Hematopoietic multipotent progenitor cell treated with erythropoietin and hydrocortisone succinate and interleukin-3 and kit ligand, for 6 days (in vitro differentiated cells): Measurements from ENCODE around the gene GRN.
"Not testable (repeated sequence)": the region's sequence is repeated elsewhere in the genome, so short reads cannot be mapped to it uniquely, and the experiment has no call there.

Experiments used
- DNase-seq: peaks from one replicate; pipeline ENCODE4 v3.0.0-alpha.2; 2015

GRN gene

GRCh38 chr17:44383861-44384260 lies 38.8 kb downstream of the GRN start:
- no peak for DNase-seq

- no peak for DNase-seq
These were observed 39.2 kb downstream of the GRN start for GRCh38 chr17:44384281-44384822.

DNA sequence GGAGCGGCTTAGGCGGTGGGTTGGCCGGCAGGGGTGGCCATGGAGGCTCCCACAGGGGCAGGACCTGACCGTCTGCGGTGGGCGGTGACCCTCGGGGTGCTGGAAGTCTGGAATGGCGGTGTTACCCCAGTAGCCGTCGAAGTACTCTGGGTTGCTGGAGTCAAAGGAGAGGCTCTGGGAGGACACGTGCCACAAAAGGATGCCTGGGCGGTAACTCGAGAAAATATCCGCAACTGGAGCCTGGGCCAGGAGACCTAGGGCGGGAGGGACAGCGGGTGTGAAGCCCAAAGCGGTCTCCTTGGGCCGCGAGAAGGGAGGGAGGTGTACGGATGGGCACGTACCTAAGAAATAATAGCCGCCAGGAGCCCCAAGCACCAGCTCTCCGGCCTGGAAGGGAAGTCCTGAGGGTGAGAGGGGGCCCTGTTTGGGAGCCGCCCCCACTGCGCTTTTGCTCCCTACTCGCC lies 39.8 kb downstream of the GRN start:
- DNase-seq = no peak

DNA sequence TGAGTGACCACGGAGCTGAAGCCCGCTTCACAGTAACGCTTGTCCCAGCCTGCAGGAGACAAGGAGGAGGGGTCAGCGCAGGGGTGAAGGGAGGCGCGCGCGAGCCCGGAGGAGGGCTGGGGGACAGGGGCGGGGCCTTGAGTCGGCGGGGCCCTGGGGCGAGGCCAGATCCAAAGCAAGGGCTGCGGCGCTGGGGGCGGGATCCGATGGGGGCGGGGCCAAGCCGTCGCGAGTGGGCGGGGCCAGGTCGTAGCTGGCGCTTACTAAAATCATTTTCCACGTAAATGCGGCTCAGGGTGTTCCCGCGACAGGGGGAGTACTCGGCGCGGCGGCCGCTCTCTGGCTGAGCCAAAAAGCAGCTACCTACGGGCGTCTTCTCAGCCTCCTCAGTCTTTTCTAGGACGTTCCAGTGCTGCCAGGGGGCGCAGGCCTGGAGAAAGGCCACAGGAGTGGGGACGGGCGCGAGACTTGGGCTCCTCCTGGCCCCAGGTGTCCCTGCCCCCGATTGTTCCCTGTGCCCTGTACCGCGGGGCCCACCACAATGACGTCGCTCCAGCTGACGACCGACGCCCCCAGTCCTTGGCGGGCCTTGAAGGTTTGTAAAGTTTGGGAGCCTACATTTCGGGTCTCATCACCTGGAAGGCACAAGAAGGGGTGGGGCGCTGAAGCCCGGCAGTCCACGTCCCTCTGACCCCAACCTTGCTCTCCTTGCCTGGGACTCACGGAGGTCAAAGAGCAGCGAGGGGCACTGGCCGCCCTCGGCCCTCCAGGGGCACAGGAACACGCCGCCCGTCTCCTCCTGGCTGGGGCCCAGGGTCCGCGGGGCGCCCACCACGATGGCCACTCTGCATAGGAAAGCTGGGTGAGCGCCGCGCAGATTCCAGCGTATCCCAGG lies 40.4 kb downstream of the GRN start:
- DNase-seq = peak; percentile 95

- DNase-seq = peak; percentile 48
These were observed 41.1 kb downstream of the GRN start for GRCh38 chr17:44386182-44386525.

DNA sequence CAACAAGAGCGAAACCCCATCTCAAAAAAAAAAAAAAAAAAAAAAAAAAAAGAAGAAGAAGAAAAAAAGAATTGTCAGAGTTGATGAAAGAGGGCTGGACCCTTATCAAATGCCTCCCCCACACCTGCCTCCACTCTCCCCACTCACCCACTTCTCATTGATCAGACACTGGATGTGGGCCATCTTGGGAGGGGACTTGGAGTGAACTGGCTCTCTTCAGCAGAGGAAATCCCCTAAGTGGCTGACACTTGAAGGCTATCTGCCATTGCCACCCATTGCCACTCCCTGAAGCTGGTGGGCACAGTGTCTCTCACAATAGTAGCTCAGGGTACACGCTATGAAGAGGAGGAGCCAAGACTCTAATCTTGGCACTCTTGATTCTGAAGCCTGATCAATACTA lies 42.7 kb downstream of the GRN start:
- peak; percentile 86 for DNase-seq

DNA sequence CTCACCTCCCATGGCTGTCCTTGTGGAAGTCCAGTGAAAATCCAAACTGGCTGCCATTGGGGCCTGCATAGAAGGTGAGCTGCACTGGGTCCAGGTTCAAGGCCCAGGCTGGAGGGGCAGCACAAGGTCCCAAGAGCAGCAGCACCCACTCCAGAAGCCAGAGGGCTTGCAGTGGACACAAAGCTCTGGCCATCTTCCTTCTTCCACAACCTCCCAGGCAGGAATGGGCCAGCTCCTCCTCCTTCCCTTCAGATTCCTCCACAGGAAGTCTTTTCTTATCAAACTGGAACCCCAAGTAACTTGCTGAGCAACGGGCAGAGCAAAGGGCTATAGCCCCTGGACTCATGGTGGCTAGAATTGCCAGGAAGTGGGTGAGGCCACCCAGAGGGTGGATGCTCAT lies 44.2 kb downstream of the GRN start, which contains the start of gene ITGA2B:
Gene ITGA2B, minus strand, starts transcription at position 369 of the 400 bp plus-strand sequence. Its CDS starts 176 bp downstream, at position 193.
- DNase-seq = no peak

DNA sequence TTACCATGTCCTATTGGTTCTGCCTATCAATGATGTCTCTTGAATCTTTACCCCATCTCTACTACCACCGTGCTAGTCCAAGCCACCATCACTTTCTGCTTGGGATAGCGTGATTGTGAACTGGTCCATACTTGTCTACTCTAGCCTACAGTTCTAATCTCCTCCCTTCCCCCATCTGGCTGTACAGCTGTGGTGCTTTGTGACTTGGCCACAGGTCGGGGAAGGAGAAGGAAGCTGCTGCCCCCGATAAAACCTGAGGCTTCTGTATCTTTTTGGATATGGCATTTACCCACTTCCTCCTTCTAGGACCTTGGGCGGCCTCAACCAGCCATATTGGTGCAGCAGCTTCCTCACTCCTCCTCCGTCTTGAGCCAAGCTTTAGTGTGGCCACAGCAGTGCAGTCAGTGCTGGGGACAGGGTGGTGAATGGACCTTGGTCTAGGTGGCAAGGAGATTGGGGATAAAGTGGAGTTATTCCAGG lies 44.7 kb downstream of the GRN start:
- DNase-seq = peak; percentile 98

GRCh38 chr17:44390250-44390870 lies 45.3 kb downstream of the GRN start:
- DNase-seq = peak; percentile 59

GRCh38 chr17:44394112-44394511 lies 49.0 kb downstream of the GRN start:
- DNase-seq = not testable (repeated sequence)

- DNase-seq = no peak
These were observed 49.7 kb downstream of the GRN start for GRCh38 chr17:44394833-44395232.

DNA sequence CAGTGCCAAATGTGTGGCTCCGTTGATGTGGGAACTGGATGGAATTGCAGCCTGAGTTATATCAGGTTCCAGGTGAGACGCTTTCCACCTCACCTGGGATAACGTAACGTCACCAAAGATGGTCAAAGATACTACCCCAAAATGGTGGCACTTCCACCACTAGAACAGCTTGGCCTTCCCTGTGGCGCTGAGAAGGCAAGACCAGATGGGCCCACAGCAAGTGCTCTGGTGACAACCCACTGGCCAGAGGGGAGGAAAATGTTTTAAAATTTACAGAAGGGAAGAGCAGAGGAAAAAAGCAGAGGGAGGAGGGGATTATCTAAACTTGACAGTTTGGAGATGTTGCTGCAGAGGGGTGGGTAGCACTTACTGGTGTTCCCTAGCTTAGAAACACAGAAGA lies 51.8 kb downstream of the GRN start:
- no peak for DNase-seq

DNA sequence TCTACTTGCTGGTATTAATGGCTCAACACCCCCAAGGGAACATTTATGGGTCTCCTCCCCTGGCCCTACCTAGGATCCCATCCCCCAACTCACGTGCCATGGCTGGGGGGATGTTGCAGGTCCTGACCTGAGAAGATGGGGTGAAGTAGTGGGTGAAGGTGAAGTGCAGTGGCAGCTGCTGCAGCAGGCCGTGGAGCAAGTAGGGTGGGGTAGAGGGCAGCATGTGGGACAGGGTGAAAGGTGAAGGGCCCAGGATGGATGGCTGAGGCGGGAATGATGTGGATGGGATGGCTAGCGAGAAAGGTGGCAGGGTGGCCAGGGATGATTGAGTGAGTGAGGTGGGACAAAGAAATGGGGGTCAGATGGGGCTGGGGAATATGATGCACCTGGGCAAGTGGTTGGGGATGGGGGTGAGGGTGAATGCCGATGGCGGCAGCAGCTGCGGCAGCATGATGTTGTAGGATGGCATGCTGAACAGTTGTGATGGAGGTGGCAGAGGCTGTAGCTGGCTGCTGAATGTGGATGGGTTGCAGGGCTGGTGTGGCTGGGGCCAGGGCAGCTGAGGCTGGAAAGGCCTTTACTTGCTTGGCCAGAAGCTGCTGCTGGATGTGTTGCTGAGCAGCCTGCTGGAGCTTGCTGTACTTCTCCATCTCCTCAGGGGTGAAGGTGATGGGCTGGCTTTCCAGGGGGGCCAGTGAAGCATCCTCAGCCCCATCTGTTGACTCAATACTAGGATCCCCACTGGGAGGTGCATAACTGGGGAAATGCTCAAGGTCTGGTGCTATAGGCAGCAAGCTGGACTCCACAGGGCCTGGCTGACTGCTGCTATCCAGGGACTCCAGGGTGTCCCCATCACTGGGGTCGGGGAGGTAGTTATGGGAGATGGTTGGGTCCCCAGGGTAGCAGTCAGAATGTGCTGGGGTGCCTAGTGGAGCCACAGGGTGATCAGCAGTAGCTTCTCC lies 52.7 kb downstream of the GRN start:
- no peak for DNase-seq

DNA sequence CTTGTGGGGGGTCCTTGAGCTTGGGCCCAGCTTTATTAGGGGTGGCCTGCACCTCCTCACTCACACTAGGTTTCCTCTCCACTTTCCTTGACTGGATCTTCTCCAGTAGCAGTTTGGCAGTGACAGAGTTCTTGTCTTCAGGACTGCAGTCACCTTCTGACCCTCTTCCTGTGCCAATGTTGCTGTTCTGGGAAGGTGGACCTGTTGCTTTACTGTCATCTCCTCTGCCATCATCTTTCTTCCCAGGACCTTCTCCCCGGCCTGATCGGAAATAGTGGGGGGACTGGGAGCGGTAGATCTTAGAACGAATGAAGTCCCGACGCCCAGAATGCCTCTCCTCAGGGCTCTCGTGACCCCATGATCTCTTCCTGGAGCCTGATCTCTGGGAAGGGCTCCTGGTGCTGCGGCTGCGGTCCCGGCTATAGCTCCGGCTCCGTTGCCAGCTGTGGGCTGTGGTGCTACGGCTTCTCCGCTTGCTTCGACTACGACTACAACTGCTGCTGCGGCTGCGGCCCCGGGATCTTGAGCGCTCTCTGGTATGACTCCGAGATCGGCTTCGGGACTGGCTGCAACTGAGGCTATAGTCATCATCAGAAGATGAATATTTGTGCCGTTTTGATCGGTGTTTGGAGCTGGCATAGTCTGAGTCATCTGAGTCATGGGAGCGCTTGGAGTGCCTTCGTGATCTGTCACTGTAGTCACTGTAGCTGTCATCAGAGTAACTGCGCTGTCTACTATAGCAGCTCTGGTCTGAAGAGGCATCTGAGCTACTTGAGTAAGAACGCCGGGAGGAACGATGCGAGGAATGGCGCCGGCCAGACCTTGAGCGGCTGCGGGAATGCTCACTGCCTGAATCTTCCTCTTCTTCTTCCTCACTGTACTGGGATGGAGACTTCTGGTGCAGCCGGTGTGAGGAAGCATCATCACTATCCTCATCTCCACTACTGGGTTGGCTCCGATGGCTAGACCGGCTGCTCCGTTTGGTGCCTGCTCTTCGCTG lies 53.9 kb downstream of the GRN start:
- no peak for DNase-seq

GRCh38 chr17:44400226-44400847 lies 55.2 kb downstream of the GRN start:
- DNase-seq = peak; percentile 67
